ENCODE results near the gene NPC2.

Gene NPC2

GRCh38 chr14:74503291-74503937 lies 10.3 kb upstream of the NPC2 start:
- DNase-seq (ENCODE audit: low spot score) = no peak

- peak; percentile 54 for DNase-seq (ENCODE audit: low spot score)
Observed at GRCh38 chr14:74502236-74503019, 9.3 kb upstream of the NPC2 start.

- no peak for DNase-seq (ENCODE audit: low spot score)
Observed at GRCh38 chr14:74501691-74502090, 8.6 kb upstream of the NPC2 start.

GRCh38 chr14:74501135-74501614 lies 8.1 kb upstream of the NPC2 start:
- DNase-seq (ENCODE audit: low spot score) = peak; percentile 86

GRCh38 chr14:74500417-74501134 lies 7.5 kb upstream of the NPC2 start:
- DNase-seq (ENCODE audit: low spot score) = no peak

- no peak for DNase-seq (ENCODE audit: low spot score)
Observed at GRCh38 chr14:74495356-74495755, 2.3 kb upstream of the NPC2 start.

GRCh38 chr14:74493343-74494261 lies 497 bp upstream of the NPC2 start, which contains the start of gene ISCA2:
Gene ISCA2 (plus strand): TSS chr14:74493765. CDS start chr14:74493775, 10 bp downstream.
- DNase-seq (ENCODE audit: low spot score) = peak; percentile 99

- peak; percentile 48 for DNase-seq (ENCODE audit: low spot score)
Observed at GRCh38 chr14:74491956-74492775, 939 bp downstream of the NPC2 start.

GRCh38 chr14:74490486-74490885 lies 2.6 kb downstream of the NPC2 start:
- no peak for DNase-seq (ENCODE audit: low spot score)

GRCh38 chr14:74488786-74489397 lies 4.2 kb downstream of the NPC2 start:
- no peak for DNase-seq (ENCODE audit: low spot score)

GRCh38 chr14:74486164-74486563 lies 6.9 kb downstream of the NPC2 start:
- no peak for DNase-seq (ENCODE audit: low spot score)

GRCh38 chr14:74483321-74483720 lies 9.8 kb downstream of the NPC2 start:
- DNase-seq (ENCODE audit: low spot score) = no peak

- no peak for DNase-seq (ENCODE audit: low spot score)
Observed at GRCh38 chr14:74482571-74482970, 10.5 kb downstream of the NPC2 start.

GRCh38 chr14:74480046-74480445 lies 13.1 kb downstream of the NPC2 start:
- no peak for DNase-seq (ENCODE audit: low spot score)

GRCh38 chr14:74478996-74479635 lies 14.0 kb downstream of the NPC2 start:
- peak; percentile 28 for DNase-seq (ENCODE audit: low spot score)

GRCh38 chr14:74476607-74477006 lies 16.5 kb downstream of the NPC2 start:
- DNase-seq (ENCODE audit: low spot score) = no peak

GRCh38 chr14:74476107-74476506 lies 17.0 kb downstream of the NPC2 start:
- peak; percentile 35 for DNase-seq (ENCODE audit: low spot score)

- DNase-seq (ENCODE audit: low spot score) = no peak
Observed at GRCh38 chr14:74475678-74476077, 17.4 kb downstream of the NPC2 start.

- no peak for DNase-seq (ENCODE audit: low spot score)
Observed at GRCh38 chr14:74474376-74474775, 18.7 kb downstream of the NPC2 start.

GRCh38 chr14:74472601-74473000 lies 20.5 kb downstream of the NPC2 start:
- DNase-seq (ENCODE audit: low spot score) = no peak

Measured in cerebellar cortex (tissue), 1 donor.